ENCODE results near the gene EGLN3. TPM values are rescaled to one million over a fixed set of nuclear protein-coding genes. Genes with fewer than 3 reads are reported as not detected.
"Not testable (repeated sequence)": the region's sequence is repeated elsewhere in the genome, so short reads cannot be mapped to it uniquely, and the experiment has no call there.

EGLN3 gene
- total RNA-seq, 1 donor from 2014 or later: 2.8 TPM

DNA sequence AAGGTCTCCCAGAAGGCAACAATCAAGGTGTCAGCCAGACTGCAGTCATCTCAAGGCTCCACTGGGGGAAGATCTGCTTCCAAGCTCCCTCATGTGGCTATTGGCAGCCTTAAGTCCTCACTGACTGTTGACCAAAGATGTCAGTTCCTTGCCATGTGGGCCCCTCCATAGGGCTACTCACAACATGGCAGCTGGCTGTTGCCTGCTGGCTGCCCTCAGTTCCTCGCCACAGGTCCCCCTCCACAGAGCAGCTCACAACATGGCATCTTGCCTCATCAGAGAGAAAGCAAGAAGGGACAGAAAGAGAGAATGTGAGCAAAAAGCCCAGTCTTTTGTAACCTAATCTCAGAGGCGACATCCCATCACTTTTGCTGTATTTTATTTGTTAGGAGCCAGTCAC lies 34.4 kb upstream of the EGLN3 start:
- no peak for DNase-seq (ENCODE audit: low spot score)
- no peak overlapping the region for H3K27ac Mint-ChIP-seq (ENCODE audit: unreplicated experiment)
- H3K9me3 Mint-ChIP-seq (ENCODE audit: low read depth): peaks cover 3% of the 10 kb centered on the region
- H3K4me1 Mint-ChIP-seq (ENCODE audit: low read depth): peaks cover 16% of the 10 kb centered on the region
- H3K36me3 Mint-ChIP-seq (ENCODE audit: low read depth): peaks cover 2% of the 10 kb centered on the region
- H3K4me3 Mint-ChIP-seq (ENCODE audit: unreplicated experiment): no peak overlapping the region
- H3K27me3 Mint-ChIP-seq (ENCODE audit: low read depth): no peaks in the 10 kb centered on the region
- TF ChIP-seq, protein P1, sequence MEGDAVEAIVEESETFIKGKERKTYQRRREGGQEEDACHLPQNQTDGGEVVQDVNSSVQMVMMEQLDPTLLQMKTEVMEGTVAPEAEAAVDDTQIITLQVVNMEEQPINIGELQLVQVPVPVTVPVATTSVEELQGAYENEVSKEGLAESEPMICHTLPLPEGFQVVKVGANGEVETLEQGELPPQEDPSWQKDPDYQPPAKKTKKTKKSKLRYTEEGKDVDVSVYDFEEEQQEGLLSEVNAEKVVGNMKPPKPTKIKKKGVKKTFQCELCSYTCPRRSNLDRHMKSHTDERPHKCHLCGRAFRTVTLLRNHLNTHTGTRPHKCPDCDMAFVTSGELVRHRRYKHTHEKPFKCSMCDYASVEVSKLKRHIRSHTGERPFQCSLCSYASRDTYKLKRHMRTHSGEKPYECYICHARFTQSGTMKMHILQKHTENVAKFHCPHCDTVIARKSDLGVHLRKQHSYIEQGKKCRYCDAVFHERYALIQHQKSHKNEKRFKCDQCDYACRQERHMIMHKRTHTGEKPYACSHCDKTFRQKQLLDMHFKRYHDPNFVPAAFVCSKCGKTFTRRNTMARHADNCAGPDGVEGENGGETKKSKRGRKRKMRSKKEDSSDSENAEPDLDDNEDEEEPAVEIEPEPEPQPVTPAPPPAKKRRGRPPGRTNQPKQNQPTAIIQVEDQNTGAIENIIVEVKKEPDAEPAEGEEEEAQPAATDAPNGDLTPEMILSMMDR (IDR thresholded peaks at IDR 0.05): no peak

DNA sequence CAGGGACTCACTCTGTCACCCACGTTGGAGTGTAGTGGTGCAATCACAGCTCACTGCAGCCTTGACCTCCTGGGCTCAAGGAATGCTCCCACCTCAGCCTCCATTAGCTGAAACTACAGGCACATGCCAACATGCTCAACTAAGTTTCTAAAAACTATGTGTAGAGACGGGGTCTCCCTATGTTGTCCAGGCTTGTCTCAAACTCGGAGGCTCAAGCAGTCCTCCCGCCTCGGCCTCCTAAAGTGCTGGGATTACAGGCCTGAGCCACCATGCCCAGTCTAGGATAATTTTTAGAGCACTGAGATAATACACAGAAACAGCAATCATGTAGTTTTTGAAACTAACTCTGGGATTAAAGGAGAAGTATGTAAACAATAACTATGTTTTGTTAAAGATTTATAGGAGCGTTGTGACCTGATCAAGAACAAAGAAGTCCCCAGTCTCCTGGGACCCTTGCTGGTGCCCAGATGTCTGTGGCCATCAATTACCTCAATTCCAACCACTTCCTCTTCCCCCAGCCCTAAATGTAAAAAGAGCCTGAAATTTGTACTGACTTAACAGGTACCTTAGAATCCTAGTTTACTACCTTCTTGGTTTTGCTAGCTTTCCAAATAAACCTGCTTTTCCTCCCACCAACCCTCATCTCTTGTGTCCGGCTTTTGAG lies 28.9 kb upstream of the EGLN3 start:
- no peaks in the 10 kb centered on the region for H3K36me3 Mint-ChIP-seq (ENCODE audit: low read depth)
- H3K4me3 Mint-ChIP-seq (ENCODE audit: unreplicated experiment): no peak overlapping the region
- no peak for DNase-seq (ENCODE audit: low spot score)
- no peaks in the 10 kb centered on the region for H3K9me3 Mint-ChIP-seq (ENCODE audit: low read depth)
- H3K27me3 Mint-ChIP-seq (ENCODE audit: low read depth): no peaks in the 10 kb centered on the region
- TF ChIP-seq, protein P1 (IDR thresholded peaks at IDR 0.05): no peak
- no peaks in the 10 kb centered on the region for H3K4me1 Mint-ChIP-seq (ENCODE audit: low read depth)
- H3K27ac Mint-ChIP-seq (ENCODE audit: unreplicated experiment): no peak overlapping the region

DNA sequence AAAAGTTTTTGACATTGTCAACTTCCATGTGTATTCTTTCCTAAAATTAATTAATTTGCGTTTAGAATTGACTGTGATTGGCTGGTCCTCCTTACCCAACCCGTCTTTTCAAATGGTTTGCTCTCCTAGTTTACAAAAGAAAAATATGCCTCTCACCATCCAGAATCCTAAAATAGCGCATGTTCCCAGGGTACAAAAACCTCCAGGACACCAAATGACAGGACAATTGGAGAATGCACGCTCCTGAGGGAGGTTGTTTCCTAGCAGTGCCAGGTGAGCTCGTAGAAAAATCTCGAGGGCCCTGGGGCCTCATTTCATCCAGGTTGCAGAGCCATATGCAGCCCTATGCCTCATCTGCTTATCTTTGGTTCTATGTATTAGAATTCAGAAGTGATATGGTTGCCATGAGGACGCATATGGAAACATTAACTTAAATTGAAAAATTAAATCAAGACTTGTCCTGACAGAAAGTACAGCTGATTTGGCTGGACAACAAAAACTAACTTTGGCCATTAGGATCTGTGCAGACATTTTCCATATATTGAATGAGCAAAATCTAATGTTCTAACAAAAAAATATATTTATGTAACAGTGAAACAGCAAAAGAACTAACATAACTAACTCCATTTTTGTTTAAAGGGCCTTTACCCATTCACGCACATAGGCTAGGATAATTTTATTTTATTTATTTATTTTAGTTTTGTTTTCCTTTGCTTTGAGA lies 28.2 kb upstream of the EGLN3 start:
- H3K27me3 Mint-ChIP-seq (ENCODE audit: low read depth): no peaks in the 10 kb centered on the region
- no peaks in the 10 kb centered on the region for H3K4me1 Mint-ChIP-seq (ENCODE audit: low read depth)
- H3K27ac Mint-ChIP-seq (ENCODE audit: unreplicated experiment): no peak overlapping the region
- no peaks in the 10 kb centered on the region for H3K36me3 Mint-ChIP-seq (ENCODE audit: low read depth)
- no peaks in the 10 kb centered on the region for H3K9me3 Mint-ChIP-seq (ENCODE audit: low read depth)
- no peak overlapping the region for H3K4me3 Mint-ChIP-seq (ENCODE audit: unreplicated experiment)
- TF ChIP-seq, protein P1 (IDR thresholded peaks at IDR 0.05): no peak
- no peak for DNase-seq (ENCODE audit: low spot score)

DNA sequence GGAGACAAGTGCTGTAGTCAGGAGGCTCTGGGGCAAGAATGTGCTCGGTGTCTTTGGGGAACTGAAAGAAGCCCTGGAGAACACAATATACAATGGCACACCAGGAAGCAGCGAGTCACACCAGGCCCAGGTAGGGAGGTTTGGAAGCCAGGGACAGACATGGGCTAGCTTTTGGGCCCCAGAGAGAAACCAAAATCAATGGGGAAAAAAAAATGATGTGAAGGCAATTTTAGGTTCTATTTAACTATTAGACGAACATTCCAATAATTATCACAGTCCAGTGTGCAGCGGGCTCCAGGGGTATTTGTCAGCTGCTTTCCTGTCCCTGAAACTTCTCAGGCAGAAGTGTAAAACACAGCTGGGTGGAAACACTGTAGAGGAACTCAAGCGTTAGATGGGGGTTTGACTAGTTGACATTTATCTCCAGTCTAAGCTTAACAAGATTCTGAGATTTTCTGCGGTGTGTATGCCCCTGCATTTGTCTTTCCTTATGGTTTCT lies 21.8 kb upstream of the EGLN3 start:
- H3K9me3 Mint-ChIP-seq (ENCODE audit: low read depth): peaks cover 14% of the 10 kb centered on the region
- TF ChIP-seq, protein P1 (IDR thresholded peaks at IDR 0.05): no peak
- no peak overlapping the region for H3K4me3 Mint-ChIP-seq (ENCODE audit: unreplicated experiment)
- peaks cover 5% of the 10 kb centered on the region for H3K27me3 Mint-ChIP-seq (ENCODE audit: low read depth)
- H3K4me1 Mint-ChIP-seq (ENCODE audit: low read depth): no peaks in the 10 kb centered on the region
- H3K27ac Mint-ChIP-seq (ENCODE audit: unreplicated experiment): no peak overlapping the region
- DNase-seq (ENCODE audit: low spot score): no peak
- peaks cover 3% of the 10 kb centered on the region for H3K36me3 Mint-ChIP-seq (ENCODE audit: low read depth)

DNA sequence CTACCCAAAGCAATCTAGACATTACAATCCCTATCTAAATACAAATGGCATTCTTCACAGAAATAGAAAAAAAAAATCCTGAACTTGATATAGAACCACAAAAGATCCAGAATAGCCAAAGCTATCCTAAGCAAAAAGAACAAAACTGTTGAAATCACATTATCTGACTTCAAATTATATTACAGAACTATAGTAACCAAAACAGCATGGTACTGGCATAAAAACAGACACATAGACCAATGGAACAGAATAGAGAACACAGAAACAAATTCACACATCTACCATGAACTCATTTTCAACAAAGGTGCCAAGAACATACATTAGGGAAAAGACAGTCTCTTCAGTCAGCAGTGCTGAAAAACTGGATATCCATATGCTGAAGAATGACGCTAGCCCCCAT lies 19.0 kb upstream of the EGLN3 start:
- not testable (repeated sequence) for H3K4me3 Mint-ChIP-seq (ENCODE audit: unreplicated experiment); H3K27me3 Mint-ChIP-seq (ENCODE audit: low read depth); H3K36me3 Mint-ChIP-seq (ENCODE audit: low read depth); H3K27ac Mint-ChIP-seq (ENCODE audit: unreplicated experiment); H3K4me1 Mint-ChIP-seq (ENCODE audit: low read depth); DNase-seq (ENCODE audit: low spot score)
- H3K9me3 Mint-ChIP-seq (ENCODE audit: low read depth): peaks cover 14% of the 10 kb centered on the region

Data from chondrocyte (in vitro differentiated cells).